A549 (cell line): ENCODE measurements around the gene MEAF6. TPM values are rescaled to one million over a fixed set of nuclear protein-coding genes. Genes with fewer than 3 reads are reported as not detected.

Experiments
- ATAC-seq, 2 experiments: fragments of 200-7000 bp in 1 of 2; fragments of >200 bp in 1 of 2; cut with Nextera tagmentation in 1 of 2; cut with Tn5 transposase in 1 of 2; 3 replicates each; pipeline versions ENCODE4 v1.8.0 to v1.9.1; 2018 to 2020; ENCODE audit warnings: mild to moderate bottlenecking in 1 of 2, moderate library complexity in 1 of 2
- CTCF ChIA-PET: fragments of 300-600 bp; sonication (Branson Sonifier 250); formaldehyde crosslinking; extraction: SDS; loops from one replicate; lab custom pipeline; 2021; ENCODE audit warnings: antibody characterized with exemption, inconsistent platforms; lab: Yijun Ruan, JAX
- POLR2A ChIA-PET: fragments of 350-600 bp; formaldehyde crosslinking; extraction: SDS; loops from one replicate; lab custom pipeline; 2021; ENCODE audit warnings: antibody characterized with exemption, inconsistent platforms; lab: Yijun Ruan, JAX
- DNase-seq, 2 experiments: peaks; one replicate each; pipeline versions ENCODE4 v3.0.0 to v3.0.0-alpha.2; 2011 to 2016; ENCODE audit warnings: low read depth in 1 of 2, low spot score in 1 of 2
- FAIRE-seq: peaks from 2 replicates; lab custom pipeline; 2011; peaks lifted over from hg19 to GRCh38; lab: Jason Lieb, UNC
- H3K27ac ChIP-seq, 2 experiments: fragments of >200 bp; sonication (Bioruptor Twin); formaldehyde crosslinking; 3 replicates each; pipeline ENCODE4 v1.5.1; 2016 to 2017
- H3K4me1 ChIP-seq: fragments of >200 bp; sonication (Bioruptor Twin); formaldehyde crosslinking; 3 replicates; pipeline ENCODE4 v1.6.1; 2016
- H3K4me2 ChIP-seq: fragments of >200 bp; sonication (Bioruptor Twin); formaldehyde crosslinking; 3 replicates; pipeline ENCODE4 v1.6.1; 2016
- H3K4me3 ChIP-seq: fragments of >200 bp; sonication (Bioruptor Twin); formaldehyde crosslinking; 3 replicates; pipeline ENCODE4 v1.5.1; 2016
- H3K9me3 ChIP-seq: fragments of >200 bp; sonication (Bioruptor Twin); formaldehyde crosslinking; 3 replicates; pipeline ENCODE4 v1.6.1; 2016
- CBX2 ChIP-seq: fragments of 200-600 bp; sonication (generic); IDR thresholded peaks from 2 replicates; pipeline ENCODE4 v1.6.1; 2016; ENCODE audit warnings: low read depth, mild to moderate bottlenecking, borderline replicate concordance
- EHF ChIP-seq: fragments of 250-450 bp; sonication (Bioruptor Pico); IDR thresholded peaks from 2 replicates; pipeline ENCODE4 v1.5.0; 2020; ENCODE audit warnings: mild to moderate bottlenecking
- EP300 ChIP-seq, 2 experiments: fragments of >200 bp; sonication (Bioruptor Twin); formaldehyde crosslinking; IDR thresholded peaks; 2 replicates in 1 of 2; 3 replicates in 1 of 2; pipeline ENCODE4 v1.6.1; 2016 to 2017
- FOSB ChIP-seq: fragments of 250-450 bp; sonication (Bioruptor Pico); IDR thresholded peaks from 2 replicates; pipeline ENCODE4 v1.5.0; 2020; ENCODE audit warnings: mild to moderate bottlenecking, moderate library complexity
- FOSL2 ChIP-seq, 2 experiments: fragments of 450-650 bp in 1 of 2; fragments of >200 bp in 1 of 2; sonication (Bioruptor Twin) in 1 of 2; formaldehyde crosslinking; IDR thresholded peaks; 2 replicates each; pipeline versions ENCODE4 v1.5.0 to v1.6.1; 2016 to 2020; ENCODE audit warnings: mild to moderate bottlenecking in 1 of 2, moderate library complexity in 1 of 2
- FOXS1 ChIP-seq: fragments of 250-450 bp; sonication (Bioruptor Pico); IDR thresholded peaks from 2 replicates; pipeline ENCODE4 v1.5.0; 2020; ENCODE audit warnings: mild to moderate bottlenecking, moderate library complexity
- HDAC2 ChIP-seq: fragments of 200-600 bp; sonication (generic); IDR thresholded peaks from 2 replicates; pipeline ENCODE4 v1.6.1; 2016
- HES2 ChIP-seq: fragments of >200 bp; sonication (Bioruptor Twin); formaldehyde crosslinking; IDR thresholded peaks from 2 replicates; pipeline ENCODE4 v1.6.1; 2016
- HMGXB4 ChIP-seq: fragments of 250-450 bp; sonication (Bioruptor Pico); IDR thresholded peaks from 2 replicates; pipeline ENCODE4 v1.5.0; 2021; ENCODE audit warnings: mild to moderate bottlenecking, moderate library complexity, borderline replicate concordance
- JUN ChIP-seq, 2 experiments: fragments of >200 bp; sonication (Bioruptor Twin); formaldehyde crosslinking; IDR thresholded peaks; 2 replicates in 1 of 2; 3 replicates in 1 of 2; pipeline ENCODE4 v1.6.1; 2016 to 2017
- JUNB ChIP-seq: fragments of >200 bp; sonication (Bioruptor Twin); formaldehyde crosslinking; IDR thresholded peaks from 2 replicates; pipeline ENCODE4 v1.6.1; 2016
- KDM5A ChIP-seq: fragments of 200-600 bp; sonication (generic); IDR thresholded peaks from 2 replicates; pipeline ENCODE4 v1.6.1; 2016; ENCODE audit warnings: antibody characterized with exemption, mild to moderate bottlenecking
- MAX ChIP-seq: IDR thresholded peaks from 2 replicates; pipeline ENCODE4 v1.6.1; 2012
- MAZ ChIP-seq: fragments of 150-350 bp; IDR thresholded peaks from 2 replicates; pipeline ENCODE4 v1.6.1; 2014; ENCODE audit warnings: antibody characterized with exemption, low read depth, low read length, borderline replicate concordance
- NR3C1 ChIP-seq: fragments of >200 bp; sonication (Bioruptor Twin); formaldehyde crosslinking; IDR thresholded peaks from 3 replicates; pipeline ENCODE4 v1.6.1; 2017
- POLR2A ChIP-seq: IDR thresholded peaks from 2 replicates; pipeline ENCODE4 v1.6.1; 2012; ENCODE audit warnings: mild to moderate bottlenecking, low read length
- RAD21 ChIP-seq, 2 experiments: fragments of >200 bp in 1 of 2; sonication (Bioruptor Twin) in 1 of 2; formaldehyde crosslinking in 1 of 2; IDR thresholded peaks in 1 of 2; conservative IDR thresholded peaks in 1 of 2; 2 replicates in 1 of 2; 3 replicates in 1 of 2; pipeline ENCODE4 v1.6.1; 2012 to 2018; ENCODE audit warnings: inconsistent platforms in 1 of 2
- RCOR1 ChIP-seq: fragments of 150-350 bp; IDR thresholded peaks from 2 replicates; pipeline ENCODE4 v1.6.1; 2014; ENCODE audit warnings: antibody characterized with exemption, low read length, low read depth
- RFX5 ChIP-seq: fragments of 450-650 bp; IDR thresholded peaks from 2 replicates; pipeline ENCODE4 v1.7.1; 2014; ENCODE audit warnings: antibody characterized with exemption, mild to moderate bottlenecking, moderate library complexity
- RNF2 ChIP-seq: fragments of 200-600 bp; sonication (generic); IDR thresholded peaks from 2 replicates; pipeline ENCODE4 v1.6.1; 2016; ENCODE audit warnings: low read depth, mild to moderate bottlenecking, antibody characterized with exemption, moderate library complexity, borderline replicate concordance
- SREBF2 ChIP-seq: fragments of 450-650 bp; IDR thresholded peaks from 2 replicates; pipeline ENCODE4 v1.6.1; 2014; ENCODE audit warnings: mild to moderate bottlenecking, moderate library complexity
- ZFP36 ChIP-seq: fragments of 450-650 bp; IDR thresholded peaks from 2 replicates; pipeline ENCODE4 v1.6.1; 2014; ENCODE audit warnings: borderline replicate concordance; ENCODE audit not compliant: partially characterized antibody
- WGBS: methylation state at CpG from one replicate; pipeline ENCODE4 v1.1.6; 2017; ENCODE audit errors: missing lambda C conversion rate; 5-methylcytosine and 5-hydroxymethylcytosine counted together
- polyA plus RNA-seq, 4 experiments: library from polyadenylated mRNA; depleted of rRNA in 3 of 4; stranded (reverse); fragments of >200 nt; fragmentation: RNase III in 1 of 4; extraction: RNeasy Plus Mini Kit Qiagen cat#74134 plus additional on column Dnase treatment in 1 of 4; gene quantifications; 2 replicates in 3 of 4; 3 replicates in 1 of 4; pipeline ENCODE4 v1.2.3, GENCODE V29; 2011 to 2017
- TF ChIP-seq, protein P1 (sequence below): fragments of >200 bp; sonication (Bioruptor Twin); formaldehyde crosslinking; IDR thresholded peaks from 3 replicates; pipeline ENCODE4 v1.6.1; 2016

The MEAF6 gene
- polyA plus RNA-seq, 2 of the 4 experiments (the other 2 are of a cell fraction): 39.4 to 45.4 TPM

GRCh38 chr1:37477198-37477931 lies 37.2 kb downstream of the MEAF6 start:
- peak overlapping the region; percentile 90 for H3K4me2 ChIP-seq
- DNase-seq (peak in 1 of 2 experiments; percentile 47), ATAC-seq (peak in 1 of 2 experiments; percentile 36; a peak in 3 of 6 replicates), FAIRE-seq (no peak)
- 17% methylated on average over 4 of the region's 10 CpGs for WGBS
- POLR2A ChIA-PET: interaction anchor here (0.7 to 1.5 kb wide), 5 partner anchors 9 to 119 kb away, joined by 3 to 5 read pairs (median 3); partner anchors contain the start of gene MEAF6
- H3K9me3 ChIP-seq: no peaks in the 10 kb centered on the region
- H3K4me3 ChIP-seq: peak overlapping the region; percentile 85
- CTCF ChIA-PET: interaction anchor here (0.6 to 17.9 kb wide), 4 partner anchors 11 to 37 kb away, joined by 3 to 209 read pairs (median 81); partner anchors contain the start of gene MEAF6
- TF ChIP-seq HMGXB4 (CRISPR knock-in tag) (no peak), MAX (0 out of 2 replicates have a peak, but pooled peaks have one; percentile 11)
- peaks cover 45% of the 10 kb centered on the region for H3K4me1 ChIP-seq
- peak overlapping the region; percentile 88 to 100 for H3K27ac ChIP-seq

- Histone ChIP-seq H3K9me3 (no peaks in the 10 kb centered on the region), H3K4me2 (peak overlapping the region; percentile 90), H3K4me1 (peaks cover 43% of the 10 kb centered on the region), H3K4me3 (peak overlapping the region; percentile 85), H3K27ac (peak overlapping the region; percentile 88 to 100)
- 3% methylated on average over 4 of the region's 5 CpGs for WGBS
- ChIA-PET POLR2A (interaction anchor here (0.7 to 1.5 kb wide), 3 partner anchors 9 to 119 kb away, joined by 3 to 5 read pairs (median 3); partner anchors contain the start of gene MEAF6), CTCF (interaction anchor here (0.9 to 17.9 kb wide), 5 partner anchors 11 to 901 kb away, joined by 3 to 209 read pairs (median 19); partner anchors contain the start of gene MEAF6)
- DNase-seq (peak; percentile 65 to 74), FAIRE-seq (no peak), ATAC-seq (peak; percentile 4 to 34; a peak in 3 of 6 replicates)
- TF ChIP-seq, protein P1, sequence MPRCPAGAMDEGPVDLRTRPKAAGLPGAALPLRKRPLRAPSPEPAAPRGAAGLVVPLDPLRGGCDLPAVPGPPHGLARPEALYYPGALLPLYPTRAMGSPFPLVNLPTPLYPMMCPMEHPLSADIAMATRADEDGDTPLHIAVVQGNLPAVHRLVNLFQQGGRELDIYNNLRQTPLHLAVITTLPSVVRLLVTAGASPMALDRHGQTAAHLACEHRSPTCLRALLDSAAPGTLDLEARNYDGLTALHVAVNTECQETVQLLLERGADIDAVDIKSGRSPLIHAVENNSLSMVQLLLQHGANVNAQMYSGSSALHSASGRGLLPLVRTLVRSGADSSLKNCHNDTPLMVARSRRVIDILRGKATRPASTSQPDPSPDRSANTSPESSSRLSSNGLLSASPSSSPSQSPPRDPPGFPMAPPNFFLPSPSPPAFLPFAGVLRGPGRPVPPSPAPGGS: no peak
- TF ChIP-seq EHF (CRISPR knock-in tag): no peak
- TF ChIP-seq FOSL2 (IDR thresholded peaks at IDR 0.05): peak; percentile 34; the same call in 1 of the 2 replicates
- TF ChIP-seq FOSL2 (CRISPR knock-in tag; IDR thresholded peaks at IDR 0.05): peak; percentile 64; the same call in 1 of the 2 replicates
- no peak for TF ChIP-seq POLR2A
- TF ChIP-seq RCOR1: no peak
- TF ChIP-seq JUNB: 0 out of 2 replicates have a peak, but pooled peaks have one; percentile 22
- no peak for TF ChIP-seq NR3C1
- TF ChIP-seq RNF2: no peak
- TF ChIP-seq RFX5: no peak
- TF ChIP-seq SREBF2: no peak
- TF ChIP-seq CBX2: no peak
- TF ChIP-seq MAX: peak; percentile 23; the same call in 1 of the 2 replicates
- no peak for TF ChIP-seq EP300 (IDR thresholded peaks at IDR 0.05)
- no peak for TF ChIP-seq ZFP36
- TF ChIP-seq HES2: no peak
- no peak for TF ChIP-seq HDAC2
- TF ChIP-seq MAZ: no peak
- TF ChIP-seq KDM5A: no peak
- TF ChIP-seq RAD21 (conservative IDR thresholded peaks at IDR 0.05 in 1 of 2, IDR thresholded peaks at IDR 0.05 in 1 of 2): no peak
- no peak for TF ChIP-seq HMGXB4 (CRISPR knock-in tag)
- TF ChIP-seq FOXS1 (CRISPR knock-in tag): no peak
- no peak for TF ChIP-seq FOSB (CRISPR knock-in tag)
- TF ChIP-seq JUN (IDR thresholded peaks at IDR 0.05): peak; percentile 6 to 49; a peak in 3 of 5 replicates
Observed at GRCh38 chr1:37476460-37477197, 37.9 kb downstream of the MEAF6 start.
